Stimulated activated CD4-positive, alpha-beta T cell treated with anti-CD3 and anti-CD28 coated beads, Interleukin-4, amount 100 ng/mL, for 4 hours (primary cell): ENCODE data around the gene RETREG1.
"Not testable (repeated sequence)": the region's sequence is repeated elsewhere in the genome, so short reads cannot be mapped to it uniquely, and the experiment has no call there.

Experiments used
- DNase-seq, 2 experiments: peaks; one replicate each; pipeline ENCODE4 v3.0.0-alpha.2; 2020

RETREG1 gene

GRCh38 chr5:16437977-16438376 is 178.8 kb downstream of the RETREG1 start:
- no peak for DNase-seq

GRCh38 chr5:16436065-16436682 is 180.6 kb downstream of the RETREG1 start:
- DNase-seq = not testable (repeated sequence)

- no peak for DNase-seq
Observed at GRCh38 chr5:16431490-16431889, 185.3 kb downstream of the RETREG1 start.

GRCh38 chr5:16430349-16431089 is 186.3 kb downstream of the RETREG1 start:
- DNase-seq = no peak

GRCh38 chr5:16428359-16428758 is 188.4 kb downstream of the RETREG1 start:
- DNase-seq = no peak

DNA sequence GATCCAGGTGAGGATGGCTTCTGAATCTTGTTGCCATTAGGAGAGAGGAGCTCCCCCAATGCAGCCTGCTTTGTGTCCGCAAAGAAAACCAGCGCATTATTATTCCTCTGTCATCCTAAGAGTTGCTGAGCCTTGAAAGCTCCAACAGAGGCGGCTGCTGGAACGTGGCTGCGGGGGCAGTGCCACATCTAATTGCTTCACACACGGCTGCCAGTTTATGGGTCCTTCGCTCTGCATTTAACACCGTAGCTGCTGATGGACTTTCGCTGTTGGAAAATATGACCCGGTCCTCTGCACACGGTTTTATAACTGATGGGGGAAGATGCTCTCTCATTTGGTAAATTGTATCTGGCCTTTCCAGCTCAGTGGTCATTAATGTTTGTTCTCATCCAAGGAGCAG is 189.2 kb downstream of the RETREG1 start:
- DNase-seq = no peak
